Fibroblast of gingiva (primary cell): ENCODE data around the gene MCOLN2.
A peak's percentile ranks its signal among the peaks of the same experiment; 100 is the strongest.

Experiments
- DNase-seq: peaks from one replicate; pipeline ENCODE4 v3.0.0-alpha.2; 2011; ENCODE audit warnings: low read depth

MCOLN2 gene

DNA sequence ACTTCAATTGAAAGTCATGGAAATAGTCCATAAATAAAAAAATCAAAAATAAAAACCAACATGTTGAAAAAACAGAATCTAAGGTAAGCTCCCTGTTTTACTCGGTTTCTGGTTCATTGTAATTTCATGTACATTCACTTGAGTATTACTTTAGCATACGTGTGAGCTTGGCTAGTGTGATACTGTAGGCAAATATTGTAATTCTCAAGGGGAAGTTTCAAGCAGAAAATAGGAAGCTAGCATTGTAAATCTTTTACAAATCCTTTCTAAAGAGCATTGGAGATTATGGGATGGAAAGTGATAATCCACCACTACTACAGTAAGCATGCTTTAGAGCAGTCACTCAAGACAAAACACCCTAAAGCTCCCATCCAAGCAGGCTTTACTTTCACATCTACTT, 100.6 kb downstream of the MCOLN2 start:
- no peak for DNase-seq

DNA sequence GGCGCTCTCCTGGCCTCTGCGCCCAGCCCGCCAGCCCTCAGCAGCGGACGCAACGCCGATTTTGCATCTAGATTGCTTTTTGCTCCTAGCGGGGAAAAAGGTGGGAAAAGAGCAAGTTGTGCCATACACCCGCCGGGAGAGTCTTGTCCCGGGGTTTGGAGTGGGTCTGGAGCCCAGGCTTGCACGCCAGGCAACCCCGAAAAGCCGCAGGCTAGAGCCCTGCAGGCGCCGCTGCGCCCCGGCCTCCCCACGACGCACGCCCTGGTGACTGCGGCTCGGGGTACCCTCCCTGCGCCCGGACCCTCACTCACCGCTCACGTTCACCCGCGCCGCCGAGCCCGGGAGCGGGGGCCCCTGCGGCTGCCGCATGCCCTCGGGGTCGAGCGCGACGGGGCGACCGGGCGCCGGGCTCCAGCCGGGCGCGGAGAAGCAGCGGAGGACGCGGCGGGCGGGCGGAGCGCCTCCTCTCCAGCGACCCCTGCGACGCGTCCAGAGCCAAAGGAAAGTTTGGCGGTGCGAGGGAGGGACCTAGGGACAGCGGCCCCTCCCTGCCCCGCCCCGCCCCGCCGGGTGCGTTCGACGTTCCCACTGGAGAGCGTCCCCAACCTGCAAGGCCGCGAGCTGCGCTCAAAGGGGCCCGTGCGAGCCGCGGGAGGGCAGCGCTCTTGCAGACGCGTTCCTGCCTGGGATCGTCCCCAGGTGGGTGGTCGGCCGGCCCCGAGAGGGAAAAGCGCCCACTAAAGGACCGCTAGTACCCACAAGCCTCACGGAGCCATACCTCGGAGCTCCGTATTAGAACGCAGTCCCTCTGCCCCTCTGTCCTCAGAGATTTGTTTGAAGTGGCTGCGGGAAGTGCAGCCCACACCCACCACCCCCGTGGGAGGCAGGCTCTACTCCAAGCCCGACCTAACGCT, 104.0 kb downstream of the MCOLN2 start, which contains the start of gene LPAR3:
TSS of gene LPAR3 (minus strand) at position 502 of the 914 bp plus-strand sequence. CDS start 27,086 bp downstream, outside the sequence.
- no peak for DNase-seq

DNA sequence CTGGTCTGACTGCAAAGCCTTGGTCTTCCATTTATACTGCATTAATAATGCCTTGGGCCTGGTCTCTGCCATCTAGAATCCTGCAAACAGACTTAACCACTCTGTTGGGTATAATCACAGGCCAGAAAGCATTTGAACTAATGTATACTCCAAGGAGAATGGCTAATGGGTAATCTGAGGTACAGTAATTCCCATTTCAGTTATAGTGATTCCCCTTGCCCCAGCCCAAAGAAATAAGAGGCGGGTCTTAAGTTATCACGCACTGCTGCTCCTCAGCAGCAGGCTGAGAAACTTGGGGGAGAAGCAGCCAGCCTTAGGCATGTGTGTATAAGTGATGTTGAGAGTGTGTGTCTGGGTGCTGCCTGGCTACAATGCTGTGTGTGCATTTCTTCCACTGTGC, 106.3 kb downstream of the MCOLN2 start:
- DNase-seq: no peak

DNA sequence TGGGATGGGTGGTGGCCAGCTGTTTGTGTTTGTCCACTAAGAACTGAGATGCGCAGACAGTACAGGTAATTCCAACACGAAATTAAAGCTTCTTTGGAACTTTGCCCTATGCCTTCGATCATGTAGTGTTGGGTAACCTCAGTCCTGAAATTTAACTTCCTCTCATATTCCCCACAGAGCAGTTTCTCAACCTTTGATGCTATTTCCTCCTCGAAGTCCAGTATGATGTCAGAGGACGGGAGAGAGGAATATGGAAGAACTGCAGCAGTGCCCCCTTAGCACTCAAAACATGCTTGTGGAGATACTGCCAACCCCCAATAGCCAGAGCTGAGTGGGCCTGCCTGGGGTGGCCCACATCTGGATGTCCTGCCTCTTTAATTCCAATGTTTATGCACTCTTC, 107.5 kb downstream of the MCOLN2 start:
- DNase-seq: peak; percentile 30

DNA sequence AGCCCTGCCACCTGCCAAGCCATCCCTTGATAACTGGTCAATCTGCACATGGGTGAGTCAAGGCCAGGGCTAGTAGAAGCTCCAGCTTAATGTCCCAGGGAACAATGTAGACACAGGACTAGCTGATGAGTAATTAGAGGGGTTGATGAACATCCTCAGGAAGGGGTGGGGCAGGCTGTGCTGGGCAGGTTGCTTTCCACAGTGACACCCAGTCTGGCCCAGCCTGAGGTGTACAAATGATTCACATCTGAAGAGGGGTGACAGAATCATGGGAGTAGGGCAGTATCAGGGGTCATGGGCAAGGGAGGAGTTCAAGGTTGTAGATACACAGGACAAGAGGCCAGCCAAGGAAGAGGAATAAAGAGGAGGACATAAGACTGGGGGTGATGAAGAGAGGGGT, 108.2 kb downstream of the MCOLN2 start:
- no peak for DNase-seq

DNA sequence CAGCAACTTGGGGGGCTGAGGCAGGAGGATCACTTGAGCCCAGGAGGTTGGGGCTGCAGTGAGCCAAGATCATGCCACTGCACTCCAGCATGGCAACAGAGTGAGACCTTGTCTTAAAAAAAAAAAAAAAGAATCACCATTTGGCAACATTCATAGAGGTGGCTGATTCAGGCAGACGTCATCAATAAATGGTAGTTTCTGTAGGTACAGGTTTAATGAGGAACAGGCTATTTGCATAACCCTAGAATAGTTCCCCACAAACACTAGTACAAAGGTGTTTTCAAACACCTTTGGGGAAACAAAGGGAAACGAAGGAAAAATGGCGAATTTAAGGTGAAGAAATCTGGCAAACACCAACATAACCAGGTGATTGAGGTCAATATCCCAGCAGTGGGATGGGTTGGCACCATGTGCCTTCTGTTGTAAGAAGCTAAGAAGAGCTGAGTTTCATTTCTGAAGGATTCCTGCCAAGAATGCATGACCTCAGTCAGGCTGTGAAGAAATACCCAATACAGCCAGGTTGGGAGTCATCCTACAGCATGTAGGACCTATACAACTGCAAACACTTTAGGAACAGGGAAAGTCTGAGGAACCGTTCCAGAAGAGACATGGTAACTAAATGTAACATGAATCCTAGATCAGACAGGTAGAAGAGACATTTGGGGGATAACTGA, 109.5 kb downstream of the MCOLN2 start:
- peak; percentile 80 for DNase-seq

DNA sequence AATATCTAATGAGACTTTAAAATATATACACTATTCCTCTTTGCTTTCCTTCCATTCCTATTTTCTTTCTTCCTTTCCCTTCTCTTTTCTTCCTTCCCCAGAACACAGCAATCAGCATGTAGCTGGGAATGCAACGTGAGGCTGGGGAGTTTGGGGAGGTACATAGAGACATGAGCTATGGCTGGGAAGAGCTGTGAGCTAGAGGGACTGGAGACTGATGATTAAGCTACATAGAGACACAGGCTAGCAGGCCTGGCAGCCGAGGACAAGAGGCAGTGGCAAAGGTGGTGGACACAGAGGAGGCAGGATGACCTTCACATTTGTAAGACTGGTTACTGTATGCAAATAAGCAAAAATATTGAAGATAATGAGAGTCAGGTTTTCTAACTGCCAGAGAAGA, 111.4 kb downstream of the MCOLN2 start:
- DNase-seq: no peak

DNA sequence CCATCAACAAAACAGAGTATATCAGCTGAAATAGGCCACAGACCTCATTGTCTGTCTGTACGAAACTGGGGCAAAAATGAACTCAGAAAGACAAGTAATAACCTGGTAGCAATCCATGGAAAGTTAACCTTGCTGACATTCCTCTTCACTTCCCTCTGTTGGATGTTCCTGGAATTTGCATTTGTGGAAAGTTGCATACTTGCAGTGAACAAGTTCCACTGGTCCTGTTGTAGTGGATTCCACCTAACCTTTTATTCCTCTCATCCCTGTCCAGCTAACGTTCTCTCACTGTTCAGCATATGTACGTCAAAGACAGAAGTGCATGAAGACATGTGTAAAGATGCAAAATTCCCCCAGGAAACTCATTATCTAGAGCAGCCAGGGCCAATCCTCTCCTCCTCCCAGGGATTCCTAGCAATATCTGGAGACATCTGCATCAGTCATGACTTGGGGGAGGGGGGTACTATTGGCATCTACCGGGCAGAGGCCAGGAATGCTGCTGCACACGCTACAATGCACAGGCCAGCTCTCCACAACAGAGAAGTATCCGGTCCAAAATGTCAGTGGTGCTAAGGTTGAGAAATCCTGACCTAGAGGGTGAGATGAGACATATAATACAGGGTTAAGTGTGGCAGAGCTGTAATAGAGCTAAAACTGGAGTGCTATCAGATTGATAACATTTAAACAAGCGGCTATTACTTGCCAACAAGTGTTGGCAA, 112.1 kb downstream of the MCOLN2 start:
- peak; percentile 75 for DNase-seq

DNA sequence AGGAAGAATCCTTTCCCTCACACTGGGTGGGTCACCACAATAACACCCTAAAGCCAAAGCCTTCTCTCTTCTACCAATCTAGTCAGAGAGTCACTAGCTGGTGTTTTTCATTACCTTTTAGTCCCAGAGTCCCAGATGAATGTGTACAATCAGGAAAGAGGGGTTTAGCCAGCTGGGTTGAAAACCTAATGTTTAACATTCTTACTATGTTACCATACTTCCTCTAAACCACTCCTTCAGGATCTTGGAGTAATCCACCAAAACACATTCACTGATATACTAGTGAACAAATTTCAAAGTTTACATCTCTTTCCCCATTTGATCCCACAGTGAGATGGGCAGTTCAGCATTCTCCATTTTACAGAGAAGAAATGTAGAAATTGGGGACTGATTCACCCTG, 113.6 kb downstream of the MCOLN2 start:
- peak; percentile 34 for DNase-seq

DNA sequence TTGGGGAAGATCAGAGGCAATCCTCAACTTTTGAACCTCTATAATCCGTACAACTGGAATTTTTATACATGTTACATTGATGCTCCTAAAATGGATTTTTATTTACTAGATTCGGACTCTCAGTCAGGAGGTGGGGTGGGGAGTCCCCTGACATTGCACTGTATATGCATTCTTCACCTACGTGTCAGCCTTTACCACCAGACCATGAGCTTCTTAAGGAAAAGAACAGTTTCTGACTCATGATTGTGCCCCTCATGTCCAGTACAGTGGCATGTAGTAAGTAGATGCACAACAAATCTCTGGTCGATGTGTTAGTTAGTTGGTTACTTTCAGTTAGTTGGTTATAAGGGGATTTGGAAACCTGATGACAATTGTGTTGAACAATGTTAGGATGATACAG, 119.3 kb downstream of the MCOLN2 start:
- no peak for DNase-seq

DNA sequence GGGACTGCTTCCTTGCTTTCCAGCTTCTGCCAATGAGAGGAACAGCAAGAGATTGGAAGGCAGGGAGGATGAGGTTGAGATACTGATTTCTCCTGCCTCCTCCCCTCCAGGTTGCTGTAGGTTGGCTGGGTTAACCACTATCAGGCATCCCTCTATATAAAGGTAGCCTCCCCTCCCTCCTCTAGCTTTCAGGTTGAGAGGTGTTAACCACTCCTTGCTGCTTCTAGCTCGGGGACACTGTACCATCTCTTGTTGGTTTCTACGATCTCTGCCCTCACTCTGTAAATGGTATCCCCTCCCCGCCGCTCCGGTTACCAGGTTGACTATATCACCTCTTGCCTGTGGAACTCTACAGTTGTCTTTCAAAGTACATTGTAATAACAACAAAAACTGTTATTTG, 120.6 kb downstream of the MCOLN2 start:
- no peak for DNase-seq
